ENCODE data around the gene RAI1.
A peak's percentile ranks its signal among the peaks of the same experiment; 100 is the strongest.

The RAI1 gene

DNA sequence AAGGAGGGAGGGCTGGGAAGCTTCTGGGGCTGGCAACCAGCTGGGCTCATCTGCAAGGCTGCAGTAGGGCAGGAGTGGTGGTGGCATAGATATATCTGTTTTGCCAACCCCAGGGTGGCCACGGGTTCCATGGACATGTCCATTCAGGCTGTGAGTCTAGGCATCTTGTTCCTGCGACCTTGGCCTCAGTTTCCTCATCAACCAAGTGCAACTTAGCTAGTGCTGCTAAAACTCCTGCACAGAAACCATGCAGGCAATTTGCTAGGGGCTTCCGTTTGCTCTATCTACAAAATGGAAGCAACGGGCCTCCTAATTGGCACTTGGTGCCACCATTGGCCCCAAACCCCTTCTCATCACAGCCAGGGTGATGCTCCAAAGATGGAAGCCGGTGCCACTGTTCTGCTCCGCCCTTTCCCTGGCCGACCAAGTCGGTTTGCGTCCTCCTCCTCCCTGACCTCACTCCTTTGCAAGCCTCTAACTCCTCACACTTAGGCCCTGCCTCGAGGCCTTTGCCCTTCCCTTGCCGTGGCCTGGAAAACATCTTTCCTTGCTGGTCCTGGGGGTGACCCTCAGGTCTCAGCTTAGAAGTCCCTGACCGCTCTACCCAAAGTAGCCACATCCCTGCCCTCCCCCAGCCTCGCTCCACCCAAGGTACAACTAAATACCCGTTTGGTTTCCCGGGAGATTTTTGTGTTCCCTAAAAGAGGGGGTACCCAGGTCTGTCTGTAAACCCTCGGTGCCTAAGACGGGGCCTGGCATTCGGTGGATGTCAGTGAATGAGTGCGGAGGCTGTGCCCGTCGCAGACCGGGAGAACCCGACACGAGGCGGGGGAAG, 154.4 kb downstream of the RAI1 start:
- TF ChIP-seq, protein P1, sequence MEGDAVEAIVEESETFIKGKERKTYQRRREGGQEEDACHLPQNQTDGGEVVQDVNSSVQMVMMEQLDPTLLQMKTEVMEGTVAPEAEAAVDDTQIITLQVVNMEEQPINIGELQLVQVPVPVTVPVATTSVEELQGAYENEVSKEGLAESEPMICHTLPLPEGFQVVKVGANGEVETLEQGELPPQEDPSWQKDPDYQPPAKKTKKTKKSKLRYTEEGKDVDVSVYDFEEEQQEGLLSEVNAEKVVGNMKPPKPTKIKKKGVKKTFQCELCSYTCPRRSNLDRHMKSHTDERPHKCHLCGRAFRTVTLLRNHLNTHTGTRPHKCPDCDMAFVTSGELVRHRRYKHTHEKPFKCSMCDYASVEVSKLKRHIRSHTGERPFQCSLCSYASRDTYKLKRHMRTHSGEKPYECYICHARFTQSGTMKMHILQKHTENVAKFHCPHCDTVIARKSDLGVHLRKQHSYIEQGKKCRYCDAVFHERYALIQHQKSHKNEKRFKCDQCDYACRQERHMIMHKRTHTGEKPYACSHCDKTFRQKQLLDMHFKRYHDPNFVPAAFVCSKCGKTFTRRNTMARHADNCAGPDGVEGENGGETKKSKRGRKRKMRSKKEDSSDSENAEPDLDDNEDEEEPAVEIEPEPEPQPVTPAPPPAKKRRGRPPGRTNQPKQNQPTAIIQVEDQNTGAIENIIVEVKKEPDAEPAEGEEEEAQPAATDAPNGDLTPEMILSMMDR (IDR thresholded peaks at IDR 0.05; ENCODE audit: control extremely low read depth, extremely low read depth, low read depth, missing control alignments): no peak
- no peak for DNase-seq (ENCODE audit: extremely low spot score)
- ChIA-PET CTCF (interaction anchor here (0.8 to 3.8 kb wide), 12 partner anchors 10 to 157 kb away, joined by 3 to 22 read pairs (median 4); no protein-coding TSS in a partner anchor), POLR2A (interaction anchor here (0.5 to 1.3 kb wide), 9 partner anchors 9 to 1877 kb away, joined by 3 to 24 read pairs (median 5); no protein-coding TSS in a partner anchor)

DNA sequence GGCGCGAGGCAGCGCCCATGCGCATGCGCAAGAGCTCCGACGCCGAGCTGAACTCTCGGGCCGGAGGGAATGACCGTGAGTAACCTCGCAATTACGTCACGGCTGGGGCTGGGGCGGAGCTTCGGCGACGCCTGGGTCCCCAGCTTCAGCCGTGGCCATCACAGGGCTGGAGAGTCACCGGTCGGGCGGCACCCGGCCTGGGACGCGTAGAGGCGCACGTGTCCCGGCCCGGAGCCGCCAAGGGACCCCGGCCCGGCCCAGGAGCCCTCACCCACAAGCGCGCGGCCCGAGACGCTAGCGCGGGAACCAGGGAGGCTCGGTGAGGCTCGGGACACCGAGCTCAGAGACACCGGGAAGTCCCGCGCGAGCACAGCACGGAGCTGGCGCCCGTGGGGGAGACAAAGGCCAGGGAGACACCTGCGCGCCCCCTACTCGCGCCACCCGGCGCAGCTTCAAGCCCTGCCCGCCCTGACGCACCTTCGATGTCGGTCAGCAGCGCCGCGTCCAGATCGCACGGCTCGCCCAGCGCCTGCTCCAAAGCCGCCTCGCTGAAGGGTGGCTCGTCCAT, 155.1 kb downstream of the RAI1 start:
- ChIA-PET CTCF (interaction anchor here (0.8 to 1.5 kb wide), 12 partner anchors 10 to 158 kb away, joined by 3 to 9 read pairs (median 4); no protein-coding TSS in a partner anchor), POLR2A (interaction anchor here (0.5 to 1.3 kb wide), 9 partner anchors 9 to 1877 kb away, joined by 3 to 24 read pairs (median 5); no protein-coding TSS in a partner anchor)
- TF ChIP-seq, protein P1 (IDR thresholded peaks at IDR 0.05; ENCODE audit: control extremely low read depth, extremely low read depth, low read depth, missing control alignments): no peak

DNA sequence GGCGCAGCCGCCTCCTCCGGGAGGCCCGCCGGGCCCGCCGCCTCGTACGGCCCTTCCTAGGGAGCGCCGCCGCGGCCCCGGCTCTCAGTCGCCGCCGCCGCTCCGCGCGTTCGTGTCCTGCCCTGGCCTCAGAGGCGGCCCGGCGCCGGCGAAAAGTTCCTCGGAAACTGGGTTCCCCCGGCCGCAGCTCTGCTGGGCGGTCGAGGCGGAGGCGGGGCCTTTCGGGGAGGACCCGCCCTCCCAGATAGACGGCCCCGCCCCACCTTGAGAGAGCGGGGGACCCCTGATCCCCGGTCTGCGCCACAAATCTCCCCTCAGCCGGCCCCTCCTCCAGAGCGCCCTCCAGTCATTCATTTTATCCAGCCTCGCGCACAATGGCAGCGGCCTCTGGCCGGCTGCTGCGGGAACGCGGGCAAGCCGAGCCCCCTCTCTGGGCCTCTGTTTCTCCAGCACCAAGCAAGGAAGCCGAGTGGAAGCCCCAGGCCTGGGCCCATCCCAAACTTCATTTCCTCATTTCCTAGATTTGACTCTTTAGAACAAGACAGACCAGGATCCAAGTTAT, 155.6 kb downstream of the RAI1 start, which contains the start of gene SREBF1:
Gene SREBF1 (minus strand): TSS at position 169 of the 562 bp plus-strand sequence. CDS start 169 bp downstream, outside the sequence.
- peak; percentile 86 for DNase-seq (ENCODE audit: extremely low spot score)
- TF ChIP-seq, protein P1 (IDR thresholded peaks at IDR 0.05; ENCODE audit: control extremely low read depth, extremely low read depth, low read depth, missing control alignments): no peak
- POLR2A ChIA-PET: interaction anchor here (1.2 to 1.3 kb wide), 4 partner anchors 9 to 21 kb away, joined by 4 to 24 read pairs (median 5); no protein-coding TSS in a partner anchor
- CTCF ChIA-PET: interaction anchor here (0.8 to 1.5 kb wide), 9 partner anchors 9 to 159 kb away, joined by 3 to 9 read pairs (median 3); no protein-coding TSS in a partner anchor

More for the DNA sequence above, 155.1 kb downstream of the RAI1 start:
- peak; percentile 96 for DNase-seq (ENCODE audit: extremely low spot score)

DNA sequence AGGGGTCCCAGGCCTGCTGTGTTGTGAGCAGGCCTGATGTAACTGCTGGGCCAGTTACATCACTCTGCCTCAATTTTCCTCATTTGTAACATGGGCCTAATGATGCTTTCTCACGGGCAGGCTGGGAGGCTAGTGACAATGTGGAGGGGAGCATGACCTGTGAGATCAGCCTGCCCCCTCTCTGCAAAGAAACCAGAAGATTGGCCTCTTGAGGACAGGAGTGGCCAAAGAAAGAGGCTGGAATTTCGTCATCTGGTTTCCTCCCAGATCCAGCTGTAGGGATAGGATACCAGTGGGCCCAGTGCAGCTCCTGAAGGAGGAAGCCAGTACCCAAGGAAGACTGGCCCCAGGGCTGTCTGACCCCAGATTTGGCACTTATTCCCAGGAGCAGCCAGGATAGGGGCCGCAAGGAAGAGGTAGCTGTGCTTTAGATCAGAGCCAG, 156.1 kb downstream of the RAI1 start:
- CTCF ChIA-PET: interaction anchor here (1.3 to 2.1 kb wide), 3 partner anchors 16 to 31 kb away, joined by 3 to 8 read pairs (median 3); no protein-coding TSS in a partner anchor
- POLR2A ChIA-PET: interaction anchor here (0.7 kb wide), 2 partner anchors 12 to 17 kb away, joined by 3 read pairs; no protein-coding TSS in a partner anchor
- no peak for DNase-seq (ENCODE audit: extremely low spot score)
- TF ChIP-seq, protein P1 (IDR thresholded peaks at IDR 0.05; ENCODE audit: control extremely low read depth, extremely low read depth, low read depth, missing control alignments): no peak

DNA sequence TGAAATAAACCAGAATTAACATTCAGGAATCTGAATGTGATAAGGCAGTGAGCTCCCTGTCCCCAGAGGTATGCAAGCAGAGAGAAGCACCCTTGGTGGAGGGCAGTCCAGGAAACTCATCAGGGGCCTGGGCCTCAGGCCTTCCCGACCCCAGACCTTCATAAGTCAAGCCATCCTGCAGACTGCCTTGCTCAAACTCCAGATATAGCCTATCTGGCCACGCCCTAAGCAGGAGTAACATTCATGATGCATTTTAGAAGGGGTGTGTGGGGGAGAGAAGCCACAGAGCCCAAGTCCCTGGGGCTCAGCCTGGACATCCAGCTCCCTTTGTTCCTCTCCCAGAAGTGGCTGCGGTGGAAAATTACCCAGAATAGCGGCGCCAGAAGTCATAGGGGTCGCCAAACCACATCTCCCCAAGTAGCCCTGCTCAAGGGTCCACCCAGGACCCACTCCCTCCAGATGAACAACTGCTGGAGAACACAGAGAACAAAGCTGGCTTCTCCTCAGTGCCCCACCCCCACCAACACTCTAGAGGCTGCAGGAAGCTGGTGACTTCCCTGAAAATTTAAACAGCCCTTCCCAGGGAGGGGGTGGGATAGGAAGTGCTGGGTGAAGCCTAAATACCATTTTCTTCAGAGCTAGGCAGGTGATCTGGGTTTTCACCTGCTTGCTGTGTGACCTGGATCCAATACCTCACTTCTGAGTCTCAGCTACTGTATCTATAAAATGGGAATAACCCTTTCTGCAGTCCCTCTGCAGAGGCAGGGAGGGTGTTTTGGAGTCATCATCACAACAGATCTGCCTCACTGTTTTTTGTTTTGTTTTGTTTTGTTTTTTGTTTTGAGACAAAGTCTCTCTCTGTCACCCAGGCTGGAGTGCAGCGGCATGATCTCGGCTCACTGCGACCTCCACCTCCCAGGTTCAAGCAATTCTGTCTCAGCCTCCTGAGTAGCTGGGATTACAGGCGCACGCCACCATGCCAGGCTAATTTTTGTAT, 157.0 kb downstream of the RAI1 start:
- TF ChIP-seq, protein P1 (IDR thresholded peaks at IDR 0.05; ENCODE audit: control extremely low read depth, extremely low read depth, low read depth, missing control alignments): no peak
- CTCF ChIA-PET: interaction anchor here (1.3 to 2.1 kb wide), 4 partner anchors 16 to 32 kb away, joined by 3 to 8 read pairs (median 4); no protein-coding TSS in a partner anchor
- DNase-seq (ENCODE audit: extremely low spot score): no peak
- POLR2A ChIA-PET: interaction anchor here (0.7 kb wide), 2 partner anchors 12 to 17 kb away, joined by 3 read pairs; no protein-coding TSS in a partner anchor

All from GM10248 (cell line).